OCI-LY7 (cell line): ENCODE measurements around the gene RSU1. TPM values are rescaled to one million over a fixed set of nuclear protein-coding genes. Genes with fewer than 3 reads are reported as not detected.

Experiments
- BruUV-seq: library from RNA; stranded (reverse); fragments of 400-500 nt; replicated peaks from 2 replicates; lab custom pipeline; 2021; lab: Mats Ljungman, UMichigan
- CTCF ChIA-PET: fragments of 300-600 bp; sonication (Branson Sonifier 250); formaldehyde crosslinking; loops from one replicate; lab custom pipeline; 2022; ENCODE audit warnings: antibody characterized with exemption; ENCODE audit not compliant: unreplicated experiment; lab: Charles Lee
- POLR2A ChIA-PET: fragments of 300-600 bp; sonication (Branson Sonifier 250); formaldehyde crosslinking; loops from one replicate; lab custom pipeline; 2022; ENCODE audit warnings: antibody characterized with exemption; lab: Charles Lee
- DNase-seq: peaks from one replicate; pipeline ENCODE4 v3.0.0-alpha.2; 2015; ENCODE audit warnings: low spot score
- H2AFZ ChIP-seq: fragments of 200-600 bp; sonication (generic), shearing (Covaris generic); 2 replicates; pipeline ENCODE4 v1.6.1; 2014; ENCODE audit warnings: mild to moderate bottlenecking, antibody characterized with exemption, low read length, moderate library complexity
- H3K27ac ChIP-seq: fragments of 200-600 bp; sonication (generic); 2 replicates; pipeline ENCODE4 v1.5.1; 2014; ENCODE audit warnings: mixed run types, low read depth, mild to moderate bottlenecking, moderate library complexity, low read length, inconsistent platforms; ENCODE audit not compliant: poor library complexity, severe bottlenecking
- H3K36me3 ChIP-seq: fragments of 200-600 bp; sonication (generic); 2 replicates; pipeline ENCODE4 v1.6.1; 2014; ENCODE audit warnings: mild to moderate bottlenecking, antibody characterized with exemption, low read length, moderate library complexity, mixed read lengths; ENCODE audit not compliant: insufficient read depth
- H3K4me1 ChIP-seq: fragments of 200-600 bp; sonication (generic); 2 replicates; pipeline ENCODE4 v1.5.1; 2014; ENCODE audit warnings: mild to moderate bottlenecking, low read length; ENCODE audit not compliant: insufficient read depth, poor library complexity, severe bottlenecking
- H3K4me2 ChIP-seq: fragments of 200-600 bp; sonication (generic); 2 replicates; pipeline ENCODE4 v1.6.1; 2014; ENCODE audit warnings: mild to moderate bottlenecking, low read length
- H3K4me3 ChIP-seq: fragments of 200-600 bp; sonication (generic); 2 replicates; pipeline ENCODE4 v1.5.1; 2014; ENCODE audit warnings: mild to moderate bottlenecking, low read depth, low read length; ENCODE audit not compliant: poor library complexity, severe bottlenecking
- H3K79me2 ChIP-seq: fragments of 200-600 bp; sonication (generic); 2 replicates; pipeline ENCODE4 v1.6.1; 2016; ENCODE audit warnings: low read depth, mild to moderate bottlenecking, low read length, moderate library complexity, mixed read lengths; ENCODE audit not compliant: insufficient read depth
- H3K9me2 ChIP-seq: fragments of 200-600 bp; sonication (generic); 2 replicates; pipeline ENCODE4 v1.6.1; 2016; ENCODE audit warnings: mild to moderate bottlenecking, low read length, mixed read lengths; ENCODE audit not compliant: insufficient read depth
- H3K9me3 ChIP-seq: fragments of 200-600 bp; sonication (generic); 2 replicates; pipeline ENCODE4 v1.6.1; 2014; ENCODE audit warnings: mild to moderate bottlenecking, mixed run types, low read length, mixed read lengths
- H4K20me1 ChIP-seq: fragments of 200-600 bp; sonication (generic); 2 replicates; pipeline ENCODE4 v1.6.1; 2014; ENCODE audit warnings: mild to moderate bottlenecking, antibody characterized with exemption, low read length, moderate library complexity, mixed read lengths; ENCODE audit not compliant: insufficient read depth
- CTCF ChIP-seq: fragments of 200-600 bp; sonication (generic); conservative IDR thresholded peaks from 2 replicates; pipeline ENCODE4 v1.5.1; 2014; ENCODE audit warnings: mild to moderate bottlenecking, antibody characterized with exemption, low read length, moderate library complexity, mixed read lengths
- EZH2phosphoT487 ChIP-seq: fragments of 200-600 bp; sonication (generic); IDR thresholded peaks from 2 replicates; pipeline ENCODE4 v1.6.1; 2018; ENCODE audit warnings: low read depth, borderline replicate concordance, mild to moderate bottlenecking, mixed run types, antibody characterized with exemption, low read length, moderate library complexity, mixed read lengths
- intact Hi-C: fragments of 100-400 bp; cut with micrococcal nuclease; formaldehyde crosslinking; loops from one replicate; pipeline ENCODE4 v1.10.0; 2022; ENCODE audit not compliant: unreplicated experiment
- total RNA-seq, 2 experiments: library from RNA; depleted of rRNA in 1 of 2; stranded (reverse); fragments of >200 nt in 1 of 2; shearing (Covaris generic) in 1 of 2; gene quantifications; 2 replicates each; pipeline ENCODE4 v1.2.3, GENCODE V29; 2014 to 2022

RSU1 gene
- total RNA-seq, 2 experiments from 2014 or later: 25.3 to 31.1 TPM

GRCh38 chr10:16606923-16607322 is 210.3 kb downstream of the RSU1 start:
- no peak for TF ChIP-seq EZH2phosphoT487
- no peak for TF ChIP-seq CTCF
- no peak for DNase-seq
- Histone ChIP-seq H3K79me2 (no peaks in the 10 kb centered on the region), H2AFZ (no peak overlapping the region), H3K4me2 (no peak overlapping the region), H3K9me3 (no peaks in the 10 kb centered on the region), H4K20me1 (no peaks in the 10 kb centered on the region; the same call in 1 of the 2 replicates), H3K4me1 (no peaks in the 10 kb centered on the region), H3K4me3 (no peak overlapping the region), H3K27ac (no peak overlapping the region), H3K9me2 (no peaks in the 10 kb centered on the region), H3K36me3 (no peaks in the 10 kb centered on the region)
- intact Hi-C loops: no loop called here
- no TSS peak for BruUV-seq
- ChIA-PET CTCF (no interaction called here), POLR2A (no interaction called here)

GRCh38 chr10:16606421-16606820 is 210.8 kb downstream of the RSU1 start:
- intact Hi-C loops: no loop called here
- Histone ChIP-seq H3K36me3 (no peaks in the 10 kb centered on the region), H3K79me2 (no peaks in the 10 kb centered on the region), H3K4me3 (no peak overlapping the region), H4K20me1 (no peaks in the 10 kb centered on the region; the same call in 1 of the 2 replicates), H2AFZ (no peak overlapping the region), H3K27ac (no peak overlapping the region), H3K4me2 (no peak overlapping the region), H3K4me1 (no peaks in the 10 kb centered on the region), H3K9me3 (no peaks in the 10 kb centered on the region), H3K9me2 (no peaks in the 10 kb centered on the region)
- DNase-seq: no peak
- no TSS peak for BruUV-seq
- ChIA-PET CTCF (no interaction called here), POLR2A (no interaction called here)
- no peak for TF ChIP-seq EZH2phosphoT487
- no peak for TF ChIP-seq CTCF

DNA sequence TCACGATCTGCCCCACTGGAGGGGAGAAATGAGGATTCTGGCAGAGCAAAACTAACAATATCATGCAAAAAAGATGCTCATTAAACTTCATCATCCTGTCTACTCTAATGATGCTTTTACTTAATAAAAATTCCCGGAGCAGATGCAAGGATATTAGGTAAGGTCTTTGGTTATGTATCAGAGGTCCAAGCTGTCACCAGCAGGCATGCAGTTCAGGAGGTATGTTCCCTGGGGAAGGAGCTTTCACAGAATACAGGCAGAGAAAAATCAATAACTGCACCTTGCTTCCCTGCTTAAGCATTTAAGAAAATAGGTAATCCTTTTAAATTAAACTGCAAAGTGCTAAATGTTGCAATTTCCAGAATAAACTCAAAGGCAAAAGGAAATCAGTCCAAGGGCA is 213.9 kb downstream of the RSU1 start:
- Histone ChIP-seq H3K27ac (no peak overlapping the region), H3K4me1 (no peaks in the 10 kb centered on the region), H3K4me3 (no peak overlapping the region), H3K4me2 (no peak overlapping the region), H3K9me2 (no peaks in the 10 kb centered on the region), H3K79me2 (no peaks in the 10 kb centered on the region), H2AFZ (no peak overlapping the region), H3K36me3 (no peaks in the 10 kb centered on the region), H4K20me1 (no peaks in the 10 kb centered on the region), H3K9me3 (no peaks in the 10 kb centered on the region)
- CTCF ChIA-PET: interaction anchor here (0.5 kb wide), 1 partner anchor 10 kb away, joined by 3 read pairs; no protein-coding TSS in a partner anchor
- intact Hi-C loops: no loop called here
- no peak for DNase-seq
- TF ChIP-seq EZH2phosphoT487 (no peak), CTCF (no peak)
- BruUV-seq: no TSS peak
- POLR2A ChIA-PET: no interaction called here
